Testis (tissue), 2 donors: ENCODE measurements around the gene SNX14.

Source experiments
- CTCF ChIP-seq, 3 experiments: fragments of 450-650 bp in 2 of 3; fragments of 200-600 bp in 1 of 3; sonication (generic) in 1 of 3; IDR thresholded peaks; one replicate each; pipeline ENCODE4 v1.5.1; 2016 to 2019; ENCODE audit warnings: antibody characterized with exemption in 3 of 3, mild to moderate bottlenecking in 2 of 3, moderate library complexity in 1 of 3
- POLR2A ChIP-seq: fragments of 450-650 bp; IDR thresholded peaks from one replicate; pipeline ENCODE4 v1.6.1; 2017; ENCODE audit warnings: antibody characterized with exemption, mild to moderate bottlenecking, moderate library complexity

- TF ChIP-seq CTCF (IDR thresholded peaks at IDR 0.05) = no peak
- TF ChIP-seq POLR2A = no peak
Measured at GRCh38 chr6:85585741-85586140, 7.9 kb downstream of the SNX14 start.
